WTC11 (cell line): ENCODE measurements around the gene D2HGDH. TPM values are rescaled to one million over a fixed set of nuclear protein-coding genes. Genes with fewer than 3 reads are reported as not detected.

ENCODE experiments used
- ATAC-seq: fragments of 200-7000 bp; cut with Tn5 transposase; 2 replicates; pipeline ENCODE4 v1.10.0; 2021; ENCODE audit warnings: mild to moderate bottlenecking, moderate library complexity
- CTCF ChIA-PET: fragments of 300-600 bp; sonication (Branson Sonifier 250); formaldehyde crosslinking; loops from one replicate; lab custom pipeline; 2021; ENCODE audit warnings: antibody characterized with exemption; lab: Charles Lee
- POLR2A ChIA-PET: fragments of 350-600 bp; sonication (Branson Sonifier 250); formaldehyde crosslinking; loops from one replicate; lab custom pipeline; 2021; ENCODE audit warnings: antibody characterized with exemption; lab: Charles Lee
- DNase-seq: peaks from one replicate; pipeline ENCODE4 v3.0.0; 2021; ENCODE audit warnings: low spot score
- H3K27ac Mint-ChIP-seq: 2 replicates; pipeline ENCODE4 v1.8.0; 2021; ENCODE audit warnings: mixed read lengths
- H3K27me3 Mint-ChIP-seq: 2 replicates; pipeline ENCODE4 v1.8.0; 2021; ENCODE audit warnings: low read depth, mild to moderate bottlenecking, moderate library complexity, mixed read lengths
- H3K36me3 Mint-ChIP-seq: 2 replicates; pipeline ENCODE4 v1.8.0; 2021; ENCODE audit warnings: mixed read lengths
- H3K4me1 Mint-ChIP-seq: 2 replicates; pipeline ENCODE4 v1.8.0; 2022; ENCODE audit warnings: mixed read lengths
- H3K4me3 Mint-ChIP-seq: 2 replicates; pipeline ENCODE4 v1.8.0; 2021; ENCODE audit warnings: mild to moderate bottlenecking, moderate library complexity, mixed read lengths
- H3K9me3 Mint-ChIP-seq: 2 replicates; pipeline ENCODE4 v1.8.0; 2021; ENCODE audit warnings: mixed read lengths
- ATF6 ChIP-seq: sonication (generic); formaldehyde crosslinking; IDR thresholded peaks from 2 replicates; pipeline ENCODE4 v1.8.1; 2023; ENCODE audit warnings: mild to moderate bottlenecking, missing genetic modification reagents
- CBFB ChIP-seq: sonication (generic); formaldehyde crosslinking; IDR thresholded peaks from 2 replicates; pipeline ENCODE4 v1.8.1; 2022; ENCODE audit warnings: mild to moderate bottlenecking, low read depth, missing genetic modification reagents
- E2F5 ChIP-seq: sonication (generic); formaldehyde crosslinking; IDR thresholded peaks from 2 replicates; pipeline ENCODE4 v1.8.1; 2022; ENCODE audit warnings: mild to moderate bottlenecking, moderate library complexity, missing genetic modification reagents
- HMGA2 ChIP-seq: fragments of 250-450 bp; sonication (Bioruptor Pico); IDR thresholded peaks from 2 replicates; pipeline ENCODE4 v1.4.0; 2021; ENCODE audit warnings: mild to moderate bottlenecking, moderate library complexity
- HMGXB4 ChIP-seq: sonication (generic); formaldehyde crosslinking; IDR thresholded peaks from 2 replicates; pipeline ENCODE4 v1.8.1; 2023; ENCODE audit warnings: mild to moderate bottlenecking, moderate library complexity, missing genetic modification reagents
- RELA ChIP-seq: sonication (generic); formaldehyde crosslinking; IDR thresholded peaks from 2 replicates; pipeline ENCODE4 v1.8.1; 2022; ENCODE audit warnings: missing genetic modification reagents, mild to moderate bottlenecking, borderline replicate concordance
- RORB ChIP-seq: fragments of 250-450 bp; sonication (Bioruptor Pico); IDR thresholded peaks from 2 replicates; pipeline ENCODE4 v1.9.0; 2021; ENCODE audit warnings: mild to moderate bottlenecking
- SMAD4 ChIP-seq: sonication (generic); formaldehyde crosslinking; IDR thresholded peaks from 2 replicates; pipeline ENCODE4 v1.8.0; 2022; ENCODE audit warnings: mild to moderate bottlenecking, missing genetic modification reagents
- USF1 ChIP-seq: sonication (generic); formaldehyde crosslinking; IDR thresholded peaks from 2 replicates; pipeline ENCODE4 v1.8.0; 2022; ENCODE audit warnings: mild to moderate bottlenecking, missing genetic modification reagents
- ZBTB43 ChIP-seq: sonication (generic); formaldehyde crosslinking; IDR thresholded peaks from 2 replicates; pipeline ENCODE4 v1.8.1; 2023; ENCODE audit warnings: mild to moderate bottlenecking, missing genetic modification reagents
- ZNF138 ChIP-seq: sonication (generic); formaldehyde crosslinking; conservative IDR thresholded peaks from 2 replicates; pipeline ENCODE4 v1.8.1; 2022; ENCODE audit warnings: mild to moderate bottlenecking, moderate library complexity, missing genetic modification reagents
- ZSCAN18 ChIP-seq: fragments of 250-450 bp; sonication (Bioruptor Pico); IDR thresholded peaks from 2 replicates; pipeline ENCODE4 v2.1.2; 2022; ENCODE audit warnings: mild to moderate bottlenecking, moderate library complexity
- total RNA-seq: library from RNA; stranded (reverse); gene quantifications from 3 replicates; pipeline ENCODE4 v1.2.3, GENCODE V29; 2021
- TF ChIP-seq, protein P1 (sequence below): sonication (generic); formaldehyde crosslinking; IDR thresholded peaks from 2 replicates; pipeline ENCODE4 v1.8.1; 2022; ENCODE audit warnings: missing genetic modification reagents, borderline replicate concordance
- TF ChIP-seq, protein P2 (sequence below): fragments of 250-450 bp; sonication (Bioruptor Pico); conservative IDR thresholded peaks from 2 replicates; pipeline ENCODE4 v1.9.0; 2021; ENCODE audit warnings: mild to moderate bottlenecking
- TF ChIP-seq, protein P3 (sequence below): sonication (generic); formaldehyde crosslinking; IDR thresholded peaks from 2 replicates; pipeline ENCODE4 v1.8.1; 2022; ENCODE audit warnings: mild to moderate bottlenecking, missing genetic modification reagents, moderate library complexity, borderline replicate concordance
- TF ChIP-seq, protein P4 (sequence below): sonication (generic); formaldehyde crosslinking; conservative IDR thresholded peaks from 2 replicates; pipeline ENCODE4 v1.8.1; 2023; ENCODE audit warnings: mild to moderate bottlenecking, low read depth, missing genetic modification reagents, moderate library complexity
- TF ChIP-seq, protein P5 (sequence below): sonication (generic); formaldehyde crosslinking; IDR thresholded peaks from 2 replicates; pipeline ENCODE4 v1.8.1; 2023; ENCODE audit warnings: mild to moderate bottlenecking, missing genetic modification reagents, moderate library complexity

D2HGDH gene
- total RNA-seq, 1 experiment from 2014 or later = 22.7 TPM

DNA sequence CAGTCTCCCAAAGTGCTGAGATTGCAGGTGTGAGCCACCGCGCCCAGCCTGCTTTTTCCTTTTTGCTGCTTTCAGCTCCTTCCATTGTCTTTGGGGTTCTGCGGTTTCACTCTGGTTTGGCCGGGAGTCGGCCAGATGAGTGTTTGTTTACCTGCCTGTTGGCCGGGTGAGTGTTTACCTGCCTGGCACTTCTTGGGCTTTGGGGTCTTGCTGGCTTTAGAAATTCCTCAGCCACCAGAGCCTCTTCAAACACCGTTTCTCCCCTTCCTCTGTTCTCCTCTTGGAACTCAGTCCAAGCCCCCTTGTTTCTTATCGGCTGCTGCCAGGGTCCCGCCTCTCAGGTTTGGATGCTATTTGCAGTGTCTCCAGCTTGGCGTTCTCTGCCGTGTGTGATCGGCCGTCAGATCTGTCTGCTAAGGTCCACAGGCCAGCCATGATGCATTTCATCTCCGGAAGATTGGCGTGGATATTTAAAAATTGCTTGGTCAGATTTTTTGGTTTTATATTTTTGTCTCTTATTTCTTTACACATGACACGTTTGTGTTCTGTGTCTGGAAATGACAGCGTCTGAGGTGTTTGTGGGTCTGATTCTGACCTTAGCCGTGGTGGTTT, 28.0 kb downstream of the D2HGDH start:
- DNase-seq (no peak), ATAC-seq (no peak)
- Mint-ChIP-seq H3K27me3 (peaks cover 3% of the 10 kb centered on the region; the same call in 1 of the 2 replicates), H3K27ac (peak overlapping the region; percentile 58), H3K4me3 (no peak overlapping the region), H3K36me3 (peaks cover 20% of the 10 kb centered on the region), H3K4me1 (peaks cover 5% of the 10 kb centered on the region; the same call in 1 of the 2 replicates), H3K9me3 (peaks cover 10% of the 10 kb centered on the region)
- ChIA-PET POLR2A (interaction anchor here (0.6 kb wide), 1 partner anchor 466 kb away, joined by 4 read pairs; no protein-coding TSS in a partner anchor), CTCF (no interaction called here)
- TF ChIP-seq ZSCAN18 (CRISPR knock-in tag) (no peak), CBFB (CRISPR knock-in tag) (no peak), ZBTB43 (CRISPR knock-in tag) (no peak), ZNF138 (CRISPR knock-in tag) (no peak), ATF6 (CRISPR knock-in tag) (no peak), SMAD4 (no peak), HMGXB4 (CRISPR knock-in tag) (no peak), RORB (no peak), USF1 (CRISPR knock-in tag) (no peak), HMGA2 (CRISPR knock-in tag) (no peak), RELA (CRISPR knock-in tag) (no peak), E2F5 (CRISPR knock-in tag) (no peak)
- TF ChIP-seq, protein P1, sequence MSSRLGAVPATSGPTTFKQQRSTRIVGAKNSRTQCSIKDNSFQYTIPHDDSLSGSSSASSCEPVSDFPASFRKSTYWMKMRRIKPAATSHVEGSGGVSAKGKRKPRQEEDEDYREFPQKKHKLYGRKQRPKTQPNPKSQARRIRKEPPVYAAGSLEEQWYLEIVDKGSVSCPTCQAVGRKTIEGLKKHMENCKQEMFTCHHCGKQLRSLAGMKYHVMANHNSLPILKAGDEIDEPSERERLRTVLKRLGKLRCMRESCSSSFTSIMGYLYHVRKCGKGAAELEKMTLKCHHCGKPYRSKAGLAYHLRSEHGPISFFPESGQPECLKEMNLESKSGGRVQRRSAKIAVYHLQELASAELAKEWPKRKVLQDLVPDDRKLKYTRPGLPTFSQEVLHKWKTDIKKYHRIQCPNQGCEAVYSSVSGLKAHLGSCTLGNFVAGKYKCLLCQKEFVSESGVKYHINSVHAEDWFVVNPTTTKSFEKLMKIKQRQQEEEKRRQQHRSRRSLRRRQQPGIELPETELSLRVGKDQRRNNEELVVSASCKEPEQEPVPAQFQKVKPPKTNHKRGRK = no peak
- TF ChIP-seq, protein P2, sequence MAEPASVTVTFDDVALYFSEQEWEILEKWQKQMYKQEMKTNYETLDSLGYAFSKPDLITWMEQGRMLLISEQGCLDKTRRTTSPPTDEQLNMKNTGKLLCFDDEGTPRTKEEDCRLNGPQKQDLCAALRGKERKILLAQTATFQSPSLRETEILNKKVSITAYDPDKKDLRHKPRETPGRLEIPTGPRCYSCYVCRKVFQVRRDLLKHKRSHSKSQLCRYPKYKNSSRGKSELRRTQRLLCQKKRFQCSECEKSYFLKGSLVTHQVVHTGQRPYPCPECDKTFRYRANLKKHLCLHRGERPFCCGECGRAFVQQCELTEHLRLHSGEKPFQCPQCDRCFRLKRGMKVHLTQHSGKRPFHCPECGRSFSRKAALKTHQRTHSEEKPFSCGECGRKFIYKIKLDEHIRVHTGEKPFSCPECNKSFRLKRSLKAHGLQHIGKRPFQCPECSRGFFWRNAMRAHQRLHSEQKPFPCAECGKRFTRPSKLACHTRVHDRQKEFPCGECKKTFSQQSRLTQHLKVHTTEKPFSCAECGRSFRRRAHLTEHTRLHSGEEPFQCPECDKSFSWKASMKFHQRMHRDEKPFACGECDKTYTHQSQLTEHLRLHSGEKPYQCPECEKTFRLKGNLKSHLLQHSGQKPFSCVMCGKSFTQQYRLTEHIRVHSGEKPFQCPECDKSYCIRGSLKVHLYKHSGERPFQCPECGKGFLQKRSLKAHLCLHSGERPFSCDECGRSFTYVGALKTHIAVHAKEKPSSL = no peak
- TF ChIP-seq, protein P3, sequence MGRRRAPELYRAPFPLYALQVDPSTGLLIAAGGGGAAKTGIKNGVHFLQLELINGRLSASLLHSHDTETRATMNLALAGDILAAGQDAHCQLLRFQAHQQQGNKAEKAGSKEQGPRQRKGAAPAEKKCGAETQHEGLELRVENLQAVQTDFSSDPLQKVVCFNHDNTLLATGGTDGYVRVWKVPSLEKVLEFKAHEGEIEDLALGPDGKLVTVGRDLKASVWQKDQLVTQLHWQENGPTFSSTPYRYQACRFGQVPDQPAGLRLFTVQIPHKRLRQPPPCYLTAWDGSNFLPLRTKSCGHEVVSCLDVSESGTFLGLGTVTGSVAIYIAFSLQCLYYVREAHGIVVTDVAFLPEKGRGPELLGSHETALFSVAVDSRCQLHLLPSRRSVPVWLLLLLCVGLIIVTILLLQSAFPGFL (CRISPR knock-in tag) = no peak
- TF ChIP-seq, protein P4, sequence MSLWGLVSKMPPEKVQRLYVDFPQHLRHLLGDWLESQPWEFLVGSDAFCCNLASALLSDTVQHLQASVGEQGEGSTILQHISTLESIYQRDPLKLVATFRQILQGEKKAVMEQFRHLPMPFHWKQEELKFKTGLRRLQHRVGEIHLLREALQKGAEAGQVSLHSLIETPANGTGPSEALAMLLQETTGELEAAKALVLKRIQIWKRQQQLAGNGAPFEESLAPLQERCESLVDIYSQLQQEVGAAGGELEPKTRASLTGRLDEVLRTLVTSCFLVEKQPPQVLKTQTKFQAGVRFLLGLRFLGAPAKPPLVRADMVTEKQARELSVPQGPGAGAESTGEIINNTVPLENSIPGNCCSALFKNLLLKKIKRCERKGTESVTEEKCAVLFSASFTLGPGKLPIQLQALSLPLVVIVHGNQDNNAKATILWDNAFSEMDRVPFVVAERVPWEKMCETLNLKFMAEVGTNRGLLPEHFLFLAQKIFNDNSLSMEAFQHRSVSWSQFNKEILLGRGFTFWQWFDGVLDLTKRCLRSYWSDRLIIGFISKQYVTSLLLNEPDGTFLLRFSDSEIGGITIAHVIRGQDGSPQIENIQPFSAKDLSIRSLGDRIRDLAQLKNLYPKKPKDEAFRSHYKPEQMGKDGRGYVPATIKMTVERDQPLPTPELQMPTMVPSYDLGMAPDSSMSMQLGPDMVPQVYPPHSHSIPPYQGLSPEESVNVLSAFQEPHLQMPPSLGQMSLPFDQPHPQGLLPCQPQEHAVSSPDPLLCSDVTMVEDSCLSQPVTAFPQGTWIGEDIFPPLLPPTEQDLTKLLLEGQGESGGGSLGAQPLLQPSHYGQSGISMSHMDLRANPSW = no peak
- TF ChIP-seq, protein P5, sequence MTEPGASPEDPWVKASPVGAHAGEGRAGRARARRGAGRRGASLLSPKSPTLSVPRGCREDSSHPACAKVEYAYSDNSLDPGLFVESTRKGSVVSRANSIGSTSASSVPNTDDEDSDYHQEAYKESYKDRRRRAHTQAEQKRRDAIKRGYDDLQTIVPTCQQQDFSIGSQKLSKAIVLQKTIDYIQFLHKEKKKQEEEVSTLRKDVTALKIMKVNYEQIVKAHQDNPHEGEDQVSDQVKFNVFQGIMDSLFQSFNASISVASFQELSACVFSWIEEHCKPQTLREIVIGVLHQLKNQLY (CRISPR knock-in tag) = no peak
